DMS79 treated with DMSO at 0.1 percent for 48 hours (cell line): ENCODE data around the gene TP53.
A peak's percentile ranks its signal among the peaks of the same experiment; 100 is the strongest.

Experiments used
- DNase-seq: peaks from one replicate; lab custom pipeline; 2025; lab: John Stamatoyannopoulos, UW

Gene TP53

GRCh38 chr17:7706631-7707354 lies 19.5 kb upstream of the TP53 start:
- no peak for DNase-seq

- no peak for DNase-seq
These were observed 18.3 kb upstream of the TP53 start for GRCh38 chr17:7705269-7706255.

GRCh38 chr17:7704601-7705268 lies 17.4 kb upstream of the TP53 start, which contains the start of gene EFNB3:
TSS of gene EFNB3 (plus strand) at chr17:7705202. CDS start at chr17:7705599, 397 bp downstream.
- DNase-seq, result peak; percentile 60

GRCh38 chr17:7703584-7704479 lies 16.5 kb upstream of the TP53 start:
- peak; percentile 55 for DNase-seq

GRCh38 chr17:7702776-7703175 lies 15.5 kb upstream of the TP53 start:
- no peak for DNase-seq

- no peak for DNase-seq
These were observed 14.4 kb upstream of the TP53 start for GRCh38 chr17:7701681-7702080.

- no peak for DNase-seq
These were observed 13.2 kb upstream of the TP53 start for GRCh38 chr17:7700510-7700909.

- DNase-seq, result no peak
These were observed 10.7 kb upstream of the TP53 start for GRCh38 chr17:7697828-7698588.

- no peak for DNase-seq
These were observed 8.3 kb upstream of the TP53 start for GRCh38 chr17:7695586-7695985.

GRCh38 chr17:7688808-7689316 lies 1.6 kb upstream of the TP53 start:
- DNase-seq, result no peak

GRCh38 chr17:7687908-7688807 lies 868 bp upstream of the TP53 start, which contains the start of gene WRAP53:
TSS of gene WRAP53 (plus strand) at chr17:7688477. CDS start at chr17:7688649, 172 bp downstream.
- DNase-seq, result peak; percentile 98

- peak; percentile 98 for DNase-seq
These were observed 843 bp downstream of the TP53 start for GRCh38 chr17:7686222-7687071.

- peak; percentile 98 for DNase-seq
These were observed 1.6 kb downstream of the TP53 start for GRCh38 chr17:7685533-7686221.

GRCh38 chr17:7684851-7685532 lies 2.3 kb downstream of the TP53 start:
- peak; percentile 46 for DNase-seq

- DNase-seq, result no peak
These were observed 9.8 kb downstream of the TP53 start for GRCh38 chr17:7677388-7678067.

- no peak for DNase-seq
These were observed 10.8 kb downstream of the TP53 start for GRCh38 chr17:7676533-7676932.
